GM21786 (cell line): ENCODE measurements around the gene TEAD1.

Experiments
- ATAC-seq: cut with Tn5 transposase; IDR thresholded peaks from one replicate; pipeline ENCODE4 v1.9.1; 2021; ENCODE audit not compliant: unreplicated experiment

The TEAD1 gene

GRCh38 chr11:12829540-12830314 is 155.5 kb downstream of the TEAD1 start:
- ATAC-seq, result no peak

- no peak for ATAC-seq
Measured at GRCh38 chr11:12831471-12832202, 157.4 kb downstream of the TEAD1 start.

- ATAC-seq, result no peak
Measured at GRCh38 chr11:12832480-12833224, 158.4 kb downstream of the TEAD1 start.

GRCh38 chr11:12834166-12834565 is 159.9 kb downstream of the TEAD1 start:
- ATAC-seq, result no peak

- ATAC-seq, result no peak
Measured at GRCh38 chr11:12834630-12835029, 160.4 kb downstream of the TEAD1 start.

- no peak for ATAC-seq
Measured at GRCh38 chr11:12835286-12835685, 161.1 kb downstream of the TEAD1 start.

GRCh38 chr11:12838463-12839123 is 164.4 kb downstream of the TEAD1 start:
- no peak for ATAC-seq

GRCh38 chr11:12840871-12841660 is 166.8 kb downstream of the TEAD1 start:
- ATAC-seq, result no peak

GRCh38 chr11:12841946-12842630 is 167.9 kb downstream of the TEAD1 start:
- ATAC-seq, result peak; percentile 48

- no peak for ATAC-seq
Measured at GRCh38 chr11:12842933-12843636, 168.9 kb downstream of the TEAD1 start.

- ATAC-seq, result no peak
Measured at GRCh38 chr11:12845163-12845562, 170.9 kb downstream of the TEAD1 start.

- ATAC-seq, result no peak
Measured at GRCh38 chr11:12845739-12846358, 171.6 kb downstream of the TEAD1 start.

- ATAC-seq, result no peak
Measured at GRCh38 chr11:12846786-12847615, 172.8 kb downstream of the TEAD1 start.

- ATAC-seq, result no peak
Measured at GRCh38 chr11:12848413-12848812, 174.2 kb downstream of the TEAD1 start.

GRCh38 chr11:12853325-12853651 is 179.1 kb downstream of the TEAD1 start:
- no peak for ATAC-seq

GRCh38 chr11:12853652-12854296 is 179.6 kb downstream of the TEAD1 start:
- no peak for ATAC-seq

- ATAC-seq, result no peak
Measured at GRCh38 chr11:12854297-12854661, 180.1 kb downstream of the TEAD1 start.

GRCh38 chr11:12854829-12855228 is 180.6 kb downstream of the TEAD1 start:
- no peak for ATAC-seq
